OCI-LY1 (cell line): ENCODE data around the gene RPS17.

Source experiments
- H2AFZ ChIP-seq: fragments of 200-600 bp; sonication (generic), shearing (Covaris generic); 2 replicates; pipeline ENCODE4 v1.6.0; 2014; ENCODE audit warnings: antibody characterized with exemption, mild to moderate bottlenecking, low read length
- H3F3A ChIP-seq: fragments of 200-600 bp; sonication (generic), shearing (Covaris generic); 2 replicates; pipeline ENCODE4 v1.6.0; 2014; ENCODE audit warnings: mild to moderate bottlenecking, antibody characterized with exemption, low read length, moderate library complexity; ENCODE audit not compliant: insufficient read depth
- H3K27ac ChIP-seq: fragments of 200-600 bp; sonication (generic); 2 replicates; pipeline ENCODE4 v1.5.1; 2014; ENCODE audit warnings: low read length, mixed run types, mild to moderate bottlenecking, low read depth; ENCODE audit not compliant: poor library complexity, severe bottlenecking
- H3K27me3 ChIP-seq: fragments of 200-600 bp; sonication (generic); 2 replicates; pipeline ENCODE4 v1.6.0; 2014; ENCODE audit warnings: antibody characterized with exemption, mild to moderate bottlenecking, low read length, moderate library complexity; ENCODE audit not compliant: insufficient read depth
- H3K36me3 ChIP-seq: fragments of 200-600 bp; sonication (generic); 2 replicates; pipeline ENCODE4 v1.6.1; 2014; ENCODE audit warnings: mild to moderate bottlenecking, antibody characterized with exemption, low read length, moderate library complexity, mixed read lengths; ENCODE audit not compliant: insufficient read depth
- H3K4me1 ChIP-seq: fragments of 200-600 bp; sonication (generic); 2 replicates; pipeline ENCODE4 v1.5.1; 2014; ENCODE audit warnings: mild to moderate bottlenecking, low read length, moderate library complexity; ENCODE audit not compliant: insufficient read depth, severe bottlenecking
- H3K4me2 ChIP-seq: fragments of 200-600 bp; sonication (generic), shearing (Covaris generic); 2 replicates; pipeline ENCODE4 v1.6.1; 2014; ENCODE audit warnings: low read length
- H3K4me3 ChIP-seq: fragments of 200-600 bp; sonication (generic); 2 replicates; pipeline ENCODE4 v1.5.1; 2014; ENCODE audit warnings: low read length, low read depth, mild to moderate bottlenecking, mixed read lengths; ENCODE audit not compliant: poor library complexity, severe bottlenecking
- H3K79me2 ChIP-seq: fragments of 200-600 bp; shearing (Covaris generic); 2 replicates; pipeline ENCODE4 v1.6.1; 2016; ENCODE audit warnings: mixed run types, low read length, mixed read lengths; ENCODE audit not compliant: insufficient read depth
- H3K9ac ChIP-seq: fragments of 200-600 bp; sonication (generic), shearing (Covaris generic); 2 replicates; pipeline ENCODE4 v1.6.1; 2014; ENCODE audit warnings: mild to moderate bottlenecking, low read length, mixed read lengths
- H3K9me2 ChIP-seq: fragments of 200-600 bp; sonication (generic), shearing (Covaris generic); 2 replicates; pipeline ENCODE4 v1.6.1; 2014; ENCODE audit warnings: low read depth, mild to moderate bottlenecking, low read length, mixed read lengths
- H3K9me3 ChIP-seq: fragments of 200-600 bp; shearing (Covaris generic); 2 replicates; pipeline ENCODE4 v1.6.1; 2014; ENCODE audit warnings: low read length, mixed read lengths
- H4K20me1 ChIP-seq: fragments of 200-600 bp; sonication (generic), shearing (Covaris generic); 2 replicates; pipeline ENCODE4 v1.6.0; 2016; ENCODE audit warnings: mild to moderate bottlenecking, low read length; ENCODE audit not compliant: insufficient read depth
- EZH2 ChIP-seq: fragments of 200-600 bp; sonication (generic), shearing (Covaris generic); IDR thresholded peaks from 2 replicates; pipeline ENCODE4 v1.8.0; 2017; ENCODE audit warnings: borderline replicate concordance, mixed run types, mild to moderate bottlenecking, antibody characterized with exemption, low read length, moderate library complexity, mixed read lengths
- TF ChIP-seq, protein P1 (sequence below): fragments of 200-600 bp; sonication (generic), shearing (Covaris generic); IDR thresholded peaks from 2 replicates; pipeline ENCODE4 v1.5.1; 2017; ENCODE audit warnings: mild to moderate bottlenecking, antibody characterized with exemption, low read length, moderate library complexity, mixed read lengths

RPS17 gene

GRCh38 chr15:82580713-82581112 is 40.5 kb upstream of the RPS17 start:
- H3K9me3 ChIP-seq: no peaks in the 10 kb centered on the region
- H3K36me3 ChIP-seq: no peaks in the 10 kb centered on the region
- no peaks in the 10 kb centered on the region for H3K27me3 ChIP-seq
- H3F3A ChIP-seq: no peaks in the 10 kb centered on the region
- no peaks in the 10 kb centered on the region for H3K79me2 ChIP-seq
- no peak overlapping the region for H3K9ac ChIP-seq
- no peaks in the 10 kb centered on the region for H3K4me1 ChIP-seq
- no peaks in the 10 kb centered on the region for H3K9me2 ChIP-seq
- no peak overlapping the region for H2AFZ ChIP-seq
- no peak overlapping the region for H3K4me2 ChIP-seq
- TF ChIP-seq, protein P1, sequence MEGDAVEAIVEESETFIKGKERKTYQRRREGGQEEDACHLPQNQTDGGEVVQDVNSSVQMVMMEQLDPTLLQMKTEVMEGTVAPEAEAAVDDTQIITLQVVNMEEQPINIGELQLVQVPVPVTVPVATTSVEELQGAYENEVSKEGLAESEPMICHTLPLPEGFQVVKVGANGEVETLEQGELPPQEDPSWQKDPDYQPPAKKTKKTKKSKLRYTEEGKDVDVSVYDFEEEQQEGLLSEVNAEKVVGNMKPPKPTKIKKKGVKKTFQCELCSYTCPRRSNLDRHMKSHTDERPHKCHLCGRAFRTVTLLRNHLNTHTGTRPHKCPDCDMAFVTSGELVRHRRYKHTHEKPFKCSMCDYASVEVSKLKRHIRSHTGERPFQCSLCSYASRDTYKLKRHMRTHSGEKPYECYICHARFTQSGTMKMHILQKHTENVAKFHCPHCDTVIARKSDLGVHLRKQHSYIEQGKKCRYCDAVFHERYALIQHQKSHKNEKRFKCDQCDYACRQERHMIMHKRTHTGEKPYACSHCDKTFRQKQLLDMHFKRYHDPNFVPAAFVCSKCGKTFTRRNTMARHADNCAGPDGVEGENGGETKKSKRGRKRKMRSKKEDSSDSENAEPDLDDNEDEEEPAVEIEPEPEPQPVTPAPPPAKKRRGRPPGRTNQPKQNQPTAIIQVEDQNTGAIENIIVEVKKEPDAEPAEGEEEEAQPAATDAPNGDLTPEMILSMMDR: no peak
- no peak for TF ChIP-seq EZH2
- no peaks in the 10 kb centered on the region for H4K20me1 ChIP-seq
- H3K27ac ChIP-seq: no peak overlapping the region
- no peak overlapping the region for H3K4me3 ChIP-seq

- Histone ChIP-seq H3K4me2 (no peak overlapping the region), H3K9me2 (no peaks in the 10 kb centered on the region), H3K9me3 (no peaks in the 10 kb centered on the region), H3F3A (no peaks in the 10 kb centered on the region), H3K9ac (no peak overlapping the region), H3K4me3 (no peak overlapping the region), H3K27ac (no peak overlapping the region), H4K20me1 (no peaks in the 10 kb centered on the region), H2AFZ (no peak overlapping the region), H3K79me2 (no peaks in the 10 kb centered on the region), H3K36me3 (no peaks in the 10 kb centered on the region), H3K4me1 (no peaks in the 10 kb centered on the region), H3K27me3 (no peaks in the 10 kb centered on the region)
- TF ChIP-seq, protein P1: no peak
- no peak for TF ChIP-seq EZH2
Observed at GRCh38 chr15:82575335-82575734, 35.1 kb upstream of the RPS17 start.

DNA sequence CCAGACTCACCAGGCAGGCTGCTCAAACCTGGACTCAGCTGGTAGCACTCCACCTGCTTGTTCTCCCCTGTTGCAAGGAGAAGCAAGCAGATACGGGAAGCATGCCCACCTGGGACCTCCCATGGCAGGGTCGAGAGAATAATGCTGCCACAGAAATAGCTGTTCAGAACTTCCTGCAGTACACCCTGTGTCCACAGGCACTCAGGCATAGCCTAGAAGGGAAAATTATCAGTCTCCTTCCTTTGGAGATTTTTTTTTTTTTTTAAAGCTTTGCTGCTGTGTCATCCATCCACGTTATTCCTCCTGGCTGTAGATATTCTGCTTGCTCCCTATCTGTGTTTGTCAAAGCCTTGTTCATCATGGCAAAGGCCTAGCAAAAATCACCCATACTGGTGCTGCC is 32.7 kb upstream of the RPS17 start:
- H3K27ac ChIP-seq: no peak overlapping the region
- H3F3A ChIP-seq: no peaks in the 10 kb centered on the region
- H3K27me3 ChIP-seq: no peaks in the 10 kb centered on the region
- H3K9me2 ChIP-seq: no peaks in the 10 kb centered on the region
- H3K79me2 ChIP-seq: no peaks in the 10 kb centered on the region
- no peak overlapping the region for H2AFZ ChIP-seq
- H3K4me3 ChIP-seq: no peak overlapping the region
- no peak overlapping the region for H3K4me2 ChIP-seq
- TF ChIP-seq, protein P1: no peak
- no peak for TF ChIP-seq EZH2
- H3K9ac ChIP-seq: no peak overlapping the region
- no peaks in the 10 kb centered on the region for H4K20me1 ChIP-seq
- no peaks in the 10 kb centered on the region for H3K36me3 ChIP-seq
- no peaks in the 10 kb centered on the region for H3K9me3 ChIP-seq
- H3K4me1 ChIP-seq: no peaks in the 10 kb centered on the region
